HEK293T (cell line): ENCODE results near the gene TESK2.

ENCODE experiments used
- ARNT ChIP-seq: fragments of 450-650 bp; IDR thresholded peaks from 2 replicates; pipeline ENCODE4 v1.6.1; 2017; ENCODE audit warnings: mild to moderate bottlenecking
- BHLHE40 ChIP-seq: fragments of 450-650 bp; IDR thresholded peaks from 2 replicates; pipeline ENCODE4 v1.6.1; 2016; ENCODE audit warnings: mild to moderate bottlenecking, moderate library complexity, borderline replicate concordance
- ELF4 ChIP-seq: fragments of 450-650 bp; IDR thresholded peaks from 2 replicates; pipeline ENCODE4 v1.6.1; 2017; ENCODE audit warnings: antibody characterized with exemption
- FOXK2 ChIP-seq: fragments of 450-650 bp; IDR thresholded peaks from 2 replicates; pipeline ENCODE4 v1.6.1; 2016; ENCODE audit warnings: mild to moderate bottlenecking
- FOXM1 ChIP-seq: fragments of 450-650 bp; IDR thresholded peaks from 2 replicates; pipeline ENCODE4 v1.6.1; 2017; ENCODE audit warnings: mild to moderate bottlenecking, borderline replicate concordance
- NFRKB ChIP-seq: fragments of 450-650 bp; IDR thresholded peaks from 2 replicates; pipeline ENCODE4 v1.6.1; 2016; ENCODE audit warnings: mild to moderate bottlenecking, moderate library complexity
- SP1 ChIP-seq: fragments of 450-650 bp; IDR thresholded peaks from 2 replicates; pipeline ENCODE4 v1.6.1; 2017
- TARDBP ChIP-seq: fragments of 450-650 bp; IDR thresholded peaks from 2 replicates; pipeline ENCODE4 v1.6.1; 2016
- ZNF384 ChIP-seq: fragments of 450-650 bp; IDR thresholded peaks from 2 replicates; pipeline ENCODE4 v1.6.1; 2016

GRCh38 chr1:45478121-45478814 lies 12.7 kb downstream of the TESK2 start:
- TF ChIP-seq BHLHE40 (no peak), FOXM1 (no peak), SP1 (no peak), ZNF384 (no peak), TARDBP (no peak), FOXK2 (no peak), NFRKB (no peak), ARNT (no peak), ELF4 (no peak)
